Astrocyte (in vitro differentiated cells and primary cell): ENCODE measurements around the gene ROPN1. TPM values are rescaled to one million over a fixed set of nuclear protein-coding genes. Genes with fewer than 3 reads are reported as not detected.

ENCODE experiments used
- DNase-seq: peaks from one replicate; pipeline ENCODE4 v3.0.0-alpha.2; 2010; ENCODE audit warnings: low read depth
- FAIRE-seq: peaks from 2 replicates; lab custom pipeline; 2011; peaks lifted over from hg19 to GRCh38; lab: Jason Lieb, UNC
- H2AFZ ChIP-seq: 2 replicates; pipeline ENCODE4 v1.6.0; 2012; ENCODE audit warnings: low read depth, low read length, inconsistent platforms
- H3K27ac ChIP-seq: 2 replicates; pipeline ENCODE4 v1.5.1; 2011; ENCODE audit warnings: low read depth, low read length, inconsistent platforms
- H3K27me3 ChIP-seq: 2 replicates; pipeline ENCODE4 v1.6.0; 2011; ENCODE audit warnings: low read length, inconsistent platforms; ENCODE audit not compliant: insufficient read depth
- H3K36me3 ChIP-seq: 2 replicates; pipeline ENCODE4 v1.5.1; 2011; ENCODE audit warnings: low read length, inconsistent platforms; ENCODE audit not compliant: insufficient read depth
- H3K4me1 ChIP-seq: 2 replicates; pipeline ENCODE4 v1.5.1; 2011; ENCODE audit warnings: low read length, inconsistent platforms; ENCODE audit not compliant: insufficient read depth
- H3K4me2 ChIP-seq: 2 replicates; pipeline ENCODE4 v1.6.0; 2012; ENCODE audit warnings: low read length, inconsistent platforms
- H3K4me3 ChIP-seq: 2 replicates; pipeline ENCODE4 v1.5.1; 2011; ENCODE audit warnings: low read depth, mild to moderate bottlenecking, low read length, inconsistent platforms; ENCODE audit not compliant: insufficient read depth
- H3K79me2 ChIP-seq: 2 replicates; pipeline ENCODE4 v1.6.0; 2012; ENCODE audit warnings: mild to moderate bottlenecking, low read length, inconsistent platforms; ENCODE audit not compliant: insufficient read depth
- H3K9ac ChIP-seq: 2 replicates; pipeline ENCODE4 v1.6.0; 2012; ENCODE audit warnings: mild to moderate bottlenecking, low read length, inconsistent platforms
- H3K9me3 ChIP-seq: 2 replicates; pipeline ENCODE4 v1.5.1; 2012; ENCODE audit warnings: low read depth, mild to moderate bottlenecking, low read length, inconsistent platforms; ENCODE audit not compliant: insufficient read depth
- H4K20me1 ChIP-seq: 2 replicates; pipeline ENCODE4 v1.6.0; 2012; ENCODE audit warnings: low read length, inconsistent platforms; ENCODE audit not compliant: insufficient read depth
- H3K27ac Mint-ChIP-seq: one replicate; pipeline ENCODE4 v1.8.0; 2021; ENCODE audit warnings: mild to moderate bottlenecking, mixed read lengths; ENCODE audit not compliant: unreplicated experiment
- H3K27me3 Mint-ChIP-seq: one replicate; pipeline ENCODE4 v1.8.0; 2021; ENCODE audit warnings: low read depth, mixed read lengths; ENCODE audit not compliant: unreplicated experiment
- H3K36me3 Mint-ChIP-seq: one replicate; pipeline ENCODE4 v1.8.0; 2021; ENCODE audit warnings: low read depth, mixed read lengths; ENCODE audit not compliant: unreplicated experiment
- H3K4me1 Mint-ChIP-seq: one replicate; pipeline ENCODE4 v1.8.0; 2021; ENCODE audit warnings: low read depth, mixed read lengths; ENCODE audit not compliant: unreplicated experiment
- H3K4me3 Mint-ChIP-seq: one replicate; pipeline ENCODE4 v1.8.0; 2021; ENCODE audit warnings: mild to moderate bottlenecking, moderate library complexity, mixed read lengths; ENCODE audit not compliant: unreplicated experiment
- H3K9me3 Mint-ChIP-seq: one replicate; pipeline ENCODE4 v1.8.0; 2021; ENCODE audit warnings: mild to moderate bottlenecking, mixed read lengths; ENCODE audit not compliant: unreplicated experiment
- CTCF ChIP-seq: IDR thresholded peaks from 2 replicates; pipeline ENCODE4 v1.5.1; 2011; ENCODE audit warnings: low read depth, mild to moderate bottlenecking, inconsistent platforms, low read length, moderate library complexity; ENCODE audit not compliant: insufficient read depth
- EZH2 ChIP-seq: IDR thresholded peaks from 2 replicates; pipeline ENCODE4 v1.6.1; 2012; ENCODE audit warnings: mild to moderate bottlenecking, low read length, inconsistent platforms; ENCODE audit not compliant: insufficient read depth
- total RNA-seq: library from RNA; stranded (reverse); gene quantifications from 2 replicates; pipeline ENCODE4 v1.2.1, GENCODE V29; 2021

ROPN1 gene
- total RNA-seq, 1 donor from 2014 or later: not detected

DNA sequence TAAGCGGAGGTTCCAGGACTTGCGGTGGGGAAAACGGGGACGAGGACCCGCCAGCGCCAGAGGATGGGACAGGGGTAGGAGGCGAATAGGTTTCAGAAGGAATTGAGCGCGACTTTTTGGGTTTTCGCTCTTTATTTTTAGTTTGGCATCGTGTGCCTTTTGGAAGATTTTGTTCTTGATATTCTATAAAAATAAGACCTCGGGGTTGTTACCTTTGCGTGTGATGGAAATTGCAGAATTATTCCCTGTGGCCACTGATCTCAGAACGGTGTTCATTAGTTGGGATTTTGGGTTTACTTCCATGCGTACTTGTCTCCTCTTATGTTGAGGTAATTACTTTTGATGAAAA lies 30.4 kb downstream of the ROPN1 start:
- H3K9ac ChIP-seq: peak overlapping the region; percentile 51
- Mint-ChIP-seq H3K36me3 (no peaks in the 10 kb centered on the region), H3K4me3 (peak overlapping the region; percentile 96), H3K9me3 (no peaks in the 10 kb centered on the region), H3K4me1 (peaks cover 13% of the 10 kb centered on the region), H3K27ac (no peak overlapping the region), H3K27me3 (peaks cover 2% of the 10 kb centered on the region)
- H3K4me1 ChIP-seq: no peaks in the 10 kb centered on the region
- FAIRE-seq (no peak), DNase-seq (no peak)
- peaks cover 3% of the 10 kb centered on the region for H3K36me3 ChIP-seq
- H4K20me1 ChIP-seq: no peaks in the 10 kb centered on the region
- H2AFZ ChIP-seq: peak overlapping the region; percentile 58
- peak overlapping the region; percentile 94 for H3K4me3 ChIP-seq
- H3K9me3 ChIP-seq: no peaks in the 10 kb centered on the region
- no peak overlapping the region for H3K27ac ChIP-seq
- peaks cover 39% of the 10 kb centered on the region for H3K79me2 ChIP-seq
- H3K27me3 ChIP-seq: no peaks in the 10 kb centered on the region
- H3K4me2 ChIP-seq: peak overlapping the region; percentile 91
- TF ChIP-seq EZH2 (no peak), CTCF (no peak)

DNA sequence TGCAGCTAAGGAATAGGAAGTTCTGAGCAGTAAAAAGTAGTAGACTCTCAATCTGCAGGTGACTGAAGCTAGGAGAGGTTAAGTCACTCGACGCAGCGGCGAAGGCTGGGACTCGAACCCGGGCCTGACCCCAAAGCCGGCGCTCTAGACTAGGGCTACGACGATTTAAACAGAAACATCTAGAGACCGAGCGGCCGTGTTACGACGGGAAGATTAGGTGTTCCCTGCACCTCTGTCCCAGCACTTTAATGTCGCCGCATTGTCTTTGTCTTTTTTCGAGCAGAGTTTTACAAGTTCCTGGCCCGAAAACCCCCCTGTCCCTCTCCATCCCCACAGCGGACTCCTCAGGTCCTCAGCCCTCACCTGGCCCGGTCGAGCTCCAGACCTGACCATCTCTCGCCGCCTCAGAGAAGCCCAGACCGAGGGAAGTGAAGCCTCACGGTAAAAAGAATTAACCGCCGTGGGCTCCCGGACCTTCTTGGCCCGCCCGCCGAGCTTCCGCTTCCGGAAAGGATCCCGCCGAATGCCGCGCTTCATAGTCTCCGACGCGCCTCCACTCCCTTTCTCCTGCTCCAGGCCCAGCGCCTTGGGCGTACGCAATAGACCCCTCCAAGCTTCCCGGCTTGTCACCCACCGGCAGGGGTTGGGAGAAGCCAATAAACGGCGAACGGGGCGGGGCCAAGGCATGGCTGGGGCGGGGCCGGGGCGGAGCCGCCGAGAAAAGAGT lies 31.0 kb downstream of the ROPN1 start, which contains the start of gene CCDC14:
TSS of gene CCDC14 (minus strand) at position 449 of the 727 bp plus-strand sequence. CDS start at position 393, 56 bp downstream.
- peaks cover 2% of the 10 kb centered on the region for H3K27me3 Mint-ChIP-seq
- no peaks in the 10 kb centered on the region for H3K9me3 ChIP-seq
- FAIRE-seq: no peak
- H3K9ac ChIP-seq: peak within 1 kb of the TSS; percentile 98
- H3K9me3 Mint-ChIP-seq: no peaks in the 10 kb centered on the region
- H3K36me3 ChIP-seq: peaks cover 9% of the 10 kb centered on the region
- no peaks in the 10 kb centered on the region for H3K4me1 ChIP-seq
- DNase-seq: peak; percentile 94
- H2AFZ ChIP-seq: peak within 1 kb of the TSS; percentile 95
- no peaks in the 10 kb centered on the region for H4K20me1 ChIP-seq
- H3K27ac Mint-ChIP-seq: peak within 1 kb of the TSS; percentile 67
- H3K79me2 ChIP-seq: peaks cover 41% of the 10 kb centered on the region
- H3K4me2 ChIP-seq: peak within 1 kb of the TSS; percentile 91
- TF ChIP-seq CTCF: no peak
- TF ChIP-seq EZH2: no peak
- no peaks in the 10 kb centered on the region for H3K27me3 ChIP-seq
- peak within 1 kb of the TSS; percentile 96 for H3K4me3 Mint-ChIP-seq
- H3K4me1 Mint-ChIP-seq: peaks cover 13% of the 10 kb centered on the region
- no peaks in the 10 kb centered on the region for H3K36me3 Mint-ChIP-seq
- peak within 1 kb of the TSS; percentile 89 for H3K27ac ChIP-seq
- peak within 1 kb of the TSS; percentile 94 for H3K4me3 ChIP-seq

DNA sequence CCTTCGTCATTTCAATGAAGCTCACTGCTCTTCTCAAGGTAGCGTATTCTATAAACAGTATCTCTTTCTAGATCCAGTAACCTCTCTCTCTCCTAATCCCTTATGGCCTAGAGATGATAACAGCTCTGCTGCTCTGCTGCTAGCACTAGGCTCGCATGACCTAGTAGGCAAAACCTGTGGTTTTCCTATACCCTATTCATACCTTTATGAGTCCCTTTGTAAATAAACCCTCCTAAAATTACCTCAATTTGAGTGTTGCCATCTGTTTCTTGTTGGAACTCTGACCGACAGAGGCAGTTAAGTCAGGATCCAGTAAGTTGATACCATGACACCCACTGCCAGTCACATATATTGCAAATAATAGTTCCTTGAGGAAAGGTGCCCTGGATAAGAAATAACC lies 38.2 kb downstream of the ROPN1 start:
- Histone ChIP-seq H3K4me3 (no peak overlapping the region), H3K36me3 (peaks cover 50% of the 10 kb centered on the region), H4K20me1 (no peaks in the 10 kb centered on the region), H3K4me2 (no peak overlapping the region), H2AFZ (no peak overlapping the region), H3K9me3 (no peaks in the 10 kb centered on the region), H3K4me1 (no peaks in the 10 kb centered on the region), H3K79me2 (peaks cover 20% of the 10 kb centered on the region), H3K27me3 (no peaks in the 10 kb centered on the region), H3K9ac (no peak overlapping the region), H3K27ac (no peak overlapping the region)
- Mint-ChIP-seq H3K9me3 (no peaks in the 10 kb centered on the region), H3K4me3 (no peak overlapping the region), H3K27ac (no peak overlapping the region), H3K36me3 (peaks cover 8% of the 10 kb centered on the region), H3K4me1 (peaks cover 13% of the 10 kb centered on the region), H3K27me3 (no peaks in the 10 kb centered on the region)
- TF ChIP-seq EZH2: no peak
- TF ChIP-seq CTCF: no peak
- DNase-seq: no peak
- FAIRE-seq: no peak
